Gastrocnemius medialis (tissue), 4 donors: ENCODE measurements around the gene CSNK1G1. TPM values are rescaled to one million over a fixed set of nuclear protein-coding genes. Genes with fewer than 3 reads are reported as not detected.

Experiments
- ATAC-seq, 2 donors: fragments of 150-250 bp; one replicate each; pipeline ENCODE4 v1.9.1; 2016
- DNase-seq, 2 donors: peaks; one replicate each; pipeline ENCODE4 v3.0.0-alpha.2; 2019
- H3K27ac ChIP-seq, 4 donors: fragments of 200-600 bp; sonication (generic); 1 replicate in 1 of 4; 2 replicates in 3 of 4; pipeline ENCODE4 v1.5.1; 2016 to 2018; ENCODE audit warnings: mild to moderate bottlenecking in 2 of 4, moderate library complexity in 1 of 4
- H3K27me3 ChIP-seq, 3 donors: fragments of 200-600 bp; sonication (generic) in 2 of 3; 1 replicate in 1 of 3; 2 replicates in 2 of 3; pipeline versions ENCODE4 v1.5.1 to v1.6.0; 2016 to 2019; ENCODE audit warnings: mild to moderate bottlenecking in 1 of 3, moderate library complexity in 1 of 3
- H3K36me3 ChIP-seq, 2 donors: fragments of 200-600 bp; sonication (generic) in 1 of 2; one replicate each; pipeline ENCODE4 v1.5.1; 2017 to 2018
- H3K4me1 ChIP-seq, 2 donors: fragments of 200-600 bp; sonication (generic) in 1 of 2; one replicate each; pipeline ENCODE4 v1.5.1; 2016 to 2017; ENCODE audit warnings: mild to moderate bottlenecking in 2 of 2
- H3K4me3 ChIP-seq, 4 donors: fragments of 200-600 bp; sonication (generic) in 3 of 4; 1 replicate in 1 of 4; 2 replicates in 3 of 4; pipeline ENCODE4 v1.5.1; 2016 to 2019; ENCODE audit warnings: mild to moderate bottlenecking in 2 of 4
- H3K9me3 ChIP-seq, 3 donors: fragments of 200-600 bp; sonication (generic) in 2 of 3; 1 replicate in 1 of 3; 2 replicates in 2 of 3; pipeline ENCODE4 v1.5.1; 2016 to 2019
- CTCF ChIP-seq, 5 experiments: fragments of 450-650 bp in 3 of 5; fragments of 200-600 bp in 2 of 5; sonication (generic) in 2 of 5; IDR thresholded peaks in 4 of 5; conservative IDR thresholded peaks in 1 of 5; 1 replicate in 4 of 5; 2 replicates in 1 of 5; pipeline ENCODE4 v1.5.1; 2016 to 2019; ENCODE audit warnings: antibody characterized with exemption in 5 of 5, mild to moderate bottlenecking in 3 of 5, moderate library complexity in 3 of 5
- POLR2A ChIP-seq, 2 donors: fragments of 450-650 bp; IDR thresholded peaks; one replicate each; pipeline ENCODE4 v1.6.1; 2017; ENCODE audit warnings: antibody characterized with exemption in 2 of 2, mild to moderate bottlenecking in 2 of 2, moderate library complexity in 2 of 2
- in situ Hi-C, 4 donors: fragments of 200-750 bp; cut with MboI; loops; one replicate each; pipeline versions ENCODE4 v1.15.0 to v1.8.0; 2017; ENCODE audit warnings: low sequenced_read_pairs in 4 of 4
- intact Hi-C: fragments of 100-400 bp; cut with DNase I; formaldehyde crosslinking; loops from one replicate; pipeline ENCODE4 v1.15.1; 2023; ENCODE audit warnings: low total_unique reads
- total RNA-seq, 4 donors: library from RNA; depleted of rRNA; stranded (reverse); fragments of >200 nt; gene quantifications; one replicate each; pipeline versions ENCODE4 v1.1.0 to v1.2.3, GENCODE V29; 2016

The CSNK1G1 gene
- total RNA-seq, 4 donors from 2014 or later = 5.3 to 26.6 (median 6.5) TPM

GRCh38 chr15:64287953-64288352 lies 68.0 kb downstream of the CSNK1G1 start:
- H3K36me3 ChIP-seq = no peaks in the 10 kb centered on the region
- no peak overlapping the region for H3K27ac ChIP-seq
- no peak for TF ChIP-seq POLR2A (IDR thresholded peaks at IDR 0.05)
- TF ChIP-seq CTCF (IDR thresholded peaks at IDR 0.05 in 4 of 5, conservative IDR thresholded peaks at IDR 0.05 in 1 of 5) = no peak
- H3K9me3 ChIP-seq = no peaks in the 10 kb centered on the region
- no peak for DNase-seq
- intact Hi-C loops (no loop called here), in situ Hi-C loops (no loop called here)
- ATAC-seq = peak in 1 of 2 donors; percentile 66
- peaks cover 6 to 8% of the 10 kb centered on the region in 2 donors for H3K4me1 ChIP-seq
- H3K4me3 ChIP-seq = no peak overlapping the region
- no peaks in the 10 kb centered on the region for H3K27me3 ChIP-seq

- no peak overlapping the region for H3K4me3 ChIP-seq
- no peak overlapping the region for H3K27ac ChIP-seq
- H3K4me1 ChIP-seq = peaks cover 6 to 8% of the 10 kb centered on the region in 2 donors
- no peaks in the 10 kb centered on the region for H3K27me3 ChIP-seq
- DNase-seq = no peak
- in situ Hi-C loops (no loop called here), intact Hi-C loops (no loop called here)
- H3K36me3 ChIP-seq = no peaks in the 10 kb centered on the region
- TF ChIP-seq POLR2A (IDR thresholded peaks at IDR 0.05) (no peak), CTCF (IDR thresholded peaks at IDR 0.05 in 4 of 5, conservative IDR thresholded peaks at IDR 0.05 in 1 of 5) (no peak)
- no peaks in the 10 kb centered on the region for H3K9me3 ChIP-seq
- no peak for ATAC-seq
Measured at GRCh38 chr15:64286473-64286872, 69.5 kb downstream of the CSNK1G1 start.

GRCh38 chr15:64285871-64286270 lies 70.1 kb downstream of the CSNK1G1 start:
- Histone ChIP-seq H3K4me1 (peaks cover 6 to 8% of the 10 kb centered on the region in 2 donors), H3K9me3 (no peaks in the 10 kb centered on the region), H3K36me3 (no peaks in the 10 kb centered on the region), H3K27me3 (no peaks in the 10 kb centered on the region), H3K27ac (no peak overlapping the region), H3K4me3 (no peak overlapping the region)
- no peak for TF ChIP-seq CTCF (IDR thresholded peaks at IDR 0.05 in 4 of 5, conservative IDR thresholded peaks at IDR 0.05 in 1 of 5)
- TF ChIP-seq POLR2A (IDR thresholded peaks at IDR 0.05) = no peak
- in situ Hi-C loops = no loop called here
- ATAC-seq = no peak
- no peak for DNase-seq
- intact Hi-C loops = no loop called here

- no peak overlapping the region for H3K4me3 ChIP-seq
- in situ Hi-C loops = no loop called here
Measured at GRCh38 chr15:64285150-64285549, 70.8 kb downstream of the CSNK1G1 start.

More at GRCh38 chr15:64285150-64285549, 70.8 kb downstream of the CSNK1G1 start:
- TF ChIP-seq POLR2A (IDR thresholded peaks at IDR 0.05) (no peak), CTCF (IDR thresholded peaks at IDR 0.05 in 4 of 5, conservative IDR thresholded peaks at IDR 0.05 in 1 of 5) (no peak)
- DNase-seq = no peak
- Histone ChIP-seq H3K36me3 (no peaks in the 10 kb centered on the region), H3K4me1 (peaks cover 6 to 8% of the 10 kb centered on the region in 2 donors), H3K9me3 (no peaks in the 10 kb centered on the region), H3K27ac (no peak overlapping the region), H3K27me3 (no peaks in the 10 kb centered on the region)
- intact Hi-C loops = no loop called here
- no peak for ATAC-seq
